Natural killer cell (primary cell): ENCODE measurements around the gene MAN1A1. TPM values are rescaled to one million over a fixed set of nuclear protein-coding genes. Genes with fewer than 3 reads are reported as not detected.

Experiments
- ATAC-seq, 3 donors: fragments of 150-1000 bp in 2 of 3; fragments of 200-7000 bp in 1 of 3; cut with Tn5 transposase; 1 replicate in 1 of 3; 2 replicates in 2 of 3; pipeline ENCODE4 v1.10.0; 2021; ENCODE audit warnings: mild to moderate bottlenecking in 2 of 3, moderate library complexity in 2 of 3
- DNase-seq, 2 donors: peaks; one replicate each; pipeline versions ENCODE4 v3.0.0 to v3.0.0-alpha.2; 2013 to 2021; ENCODE audit warnings: mixed read lengths in 1 of 2
- H3K27ac ChIP-seq: one replicate; pipeline ENCODE4 v1.5.1; 2013; ENCODE audit warnings: mild to moderate bottlenecking, low read length
- H3K27me3 ChIP-seq: one replicate; pipeline ENCODE4 v1.6.1; 2013; ENCODE audit warnings: low read length; ENCODE audit not compliant: control insufficient read depth, insufficient read depth
- H3K36me3 ChIP-seq: one replicate; pipeline ENCODE4 v1.6.1; 2013; ENCODE audit warnings: low read length; ENCODE audit not compliant: control insufficient read depth, insufficient read depth
- H3K4me1 ChIP-seq: one replicate; pipeline ENCODE4 v1.6.1; 2013; ENCODE audit warnings: low read length; ENCODE audit not compliant: control insufficient read depth, insufficient read depth
- H3K4me3 ChIP-seq: one replicate; pipeline ENCODE4 v1.5.1; 2013; ENCODE audit warnings: low read length
- H3K9me3 ChIP-seq: one replicate; pipeline ENCODE4 v1.6.1; 2013; ENCODE audit warnings: low read length; ENCODE audit not compliant: control insufficient read depth, insufficient read depth
- H3K27ac Mint-ChIP-seq, 2 donors: one replicate each; pipeline ENCODE4 v1.8.0; 2022; ENCODE audit warnings: mild to moderate bottlenecking in 2 of 2, mixed read lengths in 2 of 2, moderate library complexity in 1 of 2
- H3K27me3 Mint-ChIP-seq, 2 donors: one replicate each; pipeline ENCODE4 v1.8.0; 2022; ENCODE audit warnings: low read depth in 2 of 2, mixed read lengths in 2 of 2
- H3K36me3 Mint-ChIP-seq: one replicate; pipeline ENCODE4 v1.8.0; 2022; ENCODE audit warnings: mixed read lengths
- H3K4me1 Mint-ChIP-seq, 2 donors: one replicate each; pipeline ENCODE4 v1.8.0; 2022; ENCODE audit warnings: mixed read lengths in 2 of 2
- H3K4me3 Mint-ChIP-seq: one replicate; pipeline ENCODE4 v1.8.0; 2022; ENCODE audit warnings: mild to moderate bottlenecking, moderate library complexity, mixed read lengths
- H3K9me3 Mint-ChIP-seq, 2 donors: one replicate each; pipeline ENCODE4 v1.8.0; 2022; ENCODE audit warnings: mixed read lengths in 2 of 2
- WGBS: methylation state at CpG from one replicate; pipeline ENCODE4 v1.1.7; 2013; ENCODE audit warnings: missing lambda C conversion rate; ENCODE audit not compliant: insufficient coverage; 5-methylcytosine and 5-hydroxymethylcytosine counted together
- intact Hi-C: fragments of 100-400 bp; cut with micrococcal nuclease; formaldehyde crosslinking; loops from one replicate; pipeline ENCODE4 v1.14.2; 2022
- total RNA-seq, 4 donors: library from RNA; stranded (reverse); fragments of 120-200 nt in 1 of 4; gene quantifications; one replicate each; pipeline versions ENCODE4 v1.2.3 to v1.2.4, GENCODE V29; 2013 to 2022
- TF ChIP-seq, protein P1 (sequence below): fragments of 200-600 bp; IDR thresholded peaks from one replicate; pipeline ENCODE4 v1.8.0; 2022; ENCODE audit warnings: antibody characterized with exemption

The MAN1A1 gene
- total RNA-seq, 3 donors from 2014 or later (not counting 1 experiment from before 2014, with no cell fraction given): 45.6 to 54.6 (median 53.6) TPM

DNA sequence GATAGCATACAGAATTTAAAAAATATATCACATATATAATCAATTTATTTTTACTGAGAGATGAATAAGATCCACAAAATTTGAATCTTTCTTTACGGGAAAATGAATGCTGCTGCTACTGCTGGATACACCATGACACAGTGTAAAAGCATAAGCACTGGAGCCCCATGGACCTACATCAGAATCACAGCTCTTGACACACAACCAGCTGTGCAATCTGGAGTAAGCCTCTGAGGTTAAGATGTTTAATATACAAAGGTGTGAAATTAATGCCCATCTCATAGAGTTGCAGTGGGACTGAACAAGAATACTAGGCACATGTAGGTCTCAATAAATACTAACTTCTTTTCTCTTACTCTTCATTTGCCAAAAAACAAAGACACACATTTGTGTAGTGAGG lies 48.1 kb downstream of the MAN1A1 start:
- no peaks in the 10 kb centered on the region for H3K27me3 ChIP-seq
- Mint-ChIP-seq H3K36me3 (no peaks in the 10 kb centered on the region), H3K27me3 (no peaks in the 10 kb centered on the region), H3K4me3 (no peak overlapping the region), H3K27ac (no peak overlapping the region), H3K4me1 (peaks cover 19 to 24% of the 10 kb centered on the region in 2 donors), H3K9me3 (no peaks in the 10 kb centered on the region)
- peaks cover 25% of the 10 kb centered on the region for H3K36me3 ChIP-seq
- H3K27ac ChIP-seq: no peak overlapping the region
- TF ChIP-seq, protein P1, sequence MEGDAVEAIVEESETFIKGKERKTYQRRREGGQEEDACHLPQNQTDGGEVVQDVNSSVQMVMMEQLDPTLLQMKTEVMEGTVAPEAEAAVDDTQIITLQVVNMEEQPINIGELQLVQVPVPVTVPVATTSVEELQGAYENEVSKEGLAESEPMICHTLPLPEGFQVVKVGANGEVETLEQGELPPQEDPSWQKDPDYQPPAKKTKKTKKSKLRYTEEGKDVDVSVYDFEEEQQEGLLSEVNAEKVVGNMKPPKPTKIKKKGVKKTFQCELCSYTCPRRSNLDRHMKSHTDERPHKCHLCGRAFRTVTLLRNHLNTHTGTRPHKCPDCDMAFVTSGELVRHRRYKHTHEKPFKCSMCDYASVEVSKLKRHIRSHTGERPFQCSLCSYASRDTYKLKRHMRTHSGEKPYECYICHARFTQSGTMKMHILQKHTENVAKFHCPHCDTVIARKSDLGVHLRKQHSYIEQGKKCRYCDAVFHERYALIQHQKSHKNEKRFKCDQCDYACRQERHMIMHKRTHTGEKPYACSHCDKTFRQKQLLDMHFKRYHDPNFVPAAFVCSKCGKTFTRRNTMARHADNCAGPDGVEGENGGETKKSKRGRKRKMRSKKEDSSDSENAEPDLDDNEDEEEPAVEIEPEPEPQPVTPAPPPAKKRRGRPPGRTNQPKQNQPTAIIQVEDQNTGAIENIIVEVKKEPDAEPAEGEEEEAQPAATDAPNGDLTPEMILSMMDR: no peak
- H3K4me3 ChIP-seq: no peak overlapping the region
- WGBS: 100% methylated on average over 1 of the region's 1 CpG
- DNase-seq (no peak), ATAC-seq (no peak)
- intact Hi-C loops: no loop called here
- no peaks in the 10 kb centered on the region for H3K9me3 ChIP-seq
- H3K4me1 ChIP-seq: no peaks in the 10 kb centered on the region

DNA sequence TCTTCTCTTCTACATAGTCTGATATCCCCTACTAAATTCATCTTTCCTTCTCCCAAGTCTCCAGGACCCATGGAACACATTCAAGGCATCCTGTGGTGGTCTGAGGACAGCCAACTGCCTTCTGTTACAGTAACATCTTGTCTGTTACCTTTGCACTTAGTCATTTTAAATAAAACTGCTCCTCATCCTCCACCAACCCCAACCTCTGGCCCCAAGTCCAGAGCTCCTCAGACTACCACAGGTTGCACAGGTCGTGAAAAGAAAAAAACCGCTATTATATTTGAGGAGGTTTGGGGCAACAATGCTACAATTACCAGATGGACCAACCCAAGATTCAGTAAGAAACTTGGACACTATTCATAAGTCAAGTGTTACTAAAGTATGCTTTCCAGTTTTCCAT lies 49.9 kb downstream of the MAN1A1 start:
- Mint-ChIP-seq H3K4me1 (peaks cover 37 to 41% of the 10 kb centered on the region in 2 donors), H3K4me3 (no peak overlapping the region), H3K36me3 (no peaks in the 10 kb centered on the region), H3K27ac (peak overlapping the region in 1 of 2 donors; percentile 27), H3K9me3 (no peaks in the 10 kb centered on the region), H3K27me3 (no peaks in the 10 kb centered on the region)
- no peaks in the 10 kb centered on the region for H3K27me3 ChIP-seq
- ATAC-seq: no peak
- intact Hi-C loops: no loop called here
- TF ChIP-seq, protein P1: no peak
- H3K4me1 ChIP-seq: no peaks in the 10 kb centered on the region
- no peak overlapping the region for H3K27ac ChIP-seq
- H3K9me3 ChIP-seq: no peaks in the 10 kb centered on the region
- no peak for DNase-seq
- H3K36me3 ChIP-seq: peaks cover 14% of the 10 kb centered on the region
- no CpG with 5 or more reads among the region's 2 CpGs for WGBS
- H3K4me3 ChIP-seq: no peak overlapping the region

DNA sequence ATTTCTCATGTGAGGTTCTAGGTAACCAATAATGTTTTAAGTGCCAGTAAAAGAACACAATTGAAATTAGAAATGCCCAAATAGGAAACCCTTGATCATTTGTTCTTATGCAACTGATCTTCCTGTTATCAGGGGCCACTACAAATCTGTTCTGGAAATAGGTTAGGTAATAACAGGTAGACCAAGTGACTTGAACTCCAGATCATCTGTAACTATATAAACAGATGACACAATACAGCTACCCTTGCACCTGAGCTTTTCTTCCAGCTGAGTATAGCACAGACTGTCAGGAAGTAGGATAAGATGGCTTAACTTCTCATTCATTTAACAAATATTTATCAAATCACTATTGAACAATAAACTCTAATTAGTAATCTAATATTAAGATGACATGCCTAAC lies 52.5 kb downstream of the MAN1A1 start:
- DNase-seq: no peak
- intact Hi-C loops: no loop called here
- peaks cover 25 to 29% of the 10 kb centered on the region in 2 donors for H3K4me1 Mint-ChIP-seq
- Histone ChIP-seq H3K4me1 (no peaks in the 10 kb centered on the region), H3K9me3 (no peaks in the 10 kb centered on the region), H3K27me3 (no peaks in the 10 kb centered on the region), H3K27ac (no peak overlapping the region), H3K36me3 (peaks cover 12% of the 10 kb centered on the region), H3K4me3 (no peak overlapping the region)
- no peaks in the 10 kb centered on the region for H3K9me3 Mint-ChIP-seq
- no peak for ATAC-seq
- no peak overlapping the region for H3K4me3 Mint-ChIP-seq
- H3K27ac Mint-ChIP-seq: no peak overlapping the region
- no peaks in the 10 kb centered on the region for H3K27me3 Mint-ChIP-seq
- no peaks in the 10 kb centered on the region for H3K36me3 Mint-ChIP-seq
- TF ChIP-seq, protein P1: no peak
